Omental fat pad (tissue), 4 donors: ENCODE data around the gene DNAAF1. TPM values are rescaled to one million over a fixed set of nuclear protein-coding genes. Genes with fewer than 3 reads are reported as not detected.

Experiments
- ATAC-seq: fragments of 150-250 bp; one replicate; pipeline ENCODE4 v1.9.1; 2016; ENCODE audit warnings: mild to moderate bottlenecking, moderate library complexity; ENCODE audit not compliant: low FRiP score
- DNase-seq: peaks from one replicate; pipeline ENCODE4 v3.0.0-alpha.2; 2019; ENCODE audit warnings: low spot score
- total RNA-seq, 4 donors: library from RNA; depleted of rRNA; stranded (reverse); fragments of >200 nt; gene quantifications; one replicate each; pipeline ENCODE4 v1.1.0, GENCODE V29; 2016
- TF ChIP-seq, protein P1 (sequence below), 3 donors: fragments of 450-650 bp; IDR thresholded peaks; one replicate each; pipeline ENCODE4 v1.5.1; 2016 to 2017; ENCODE audit warnings: antibody characterized with exemption in 3 of 3, mild to moderate bottlenecking in 3 of 3, moderate library complexity in 2 of 3

Gene DNAAF1
- total RNA-seq, 4 donors from 2014 or later: 0.28 to 0.48 (median 0.32) TPM; not detected in 1

DNA sequence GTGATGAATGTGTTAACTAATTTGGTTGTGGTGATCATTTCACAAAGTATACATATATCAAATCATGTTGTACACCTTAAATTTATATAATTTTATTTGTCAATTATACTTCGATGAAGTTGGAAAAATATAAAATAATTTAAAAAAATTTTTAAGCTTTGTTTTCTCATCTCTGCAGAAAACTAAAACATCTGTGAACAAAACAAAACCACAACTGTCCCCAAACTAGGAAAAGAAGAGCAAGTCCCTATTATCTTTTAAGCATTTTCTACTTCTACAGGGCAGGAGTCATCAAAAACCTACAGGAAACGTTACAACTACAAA lies 6.6 kb upstream of the DNAAF1 start:
- TF ChIP-seq, protein P1, sequence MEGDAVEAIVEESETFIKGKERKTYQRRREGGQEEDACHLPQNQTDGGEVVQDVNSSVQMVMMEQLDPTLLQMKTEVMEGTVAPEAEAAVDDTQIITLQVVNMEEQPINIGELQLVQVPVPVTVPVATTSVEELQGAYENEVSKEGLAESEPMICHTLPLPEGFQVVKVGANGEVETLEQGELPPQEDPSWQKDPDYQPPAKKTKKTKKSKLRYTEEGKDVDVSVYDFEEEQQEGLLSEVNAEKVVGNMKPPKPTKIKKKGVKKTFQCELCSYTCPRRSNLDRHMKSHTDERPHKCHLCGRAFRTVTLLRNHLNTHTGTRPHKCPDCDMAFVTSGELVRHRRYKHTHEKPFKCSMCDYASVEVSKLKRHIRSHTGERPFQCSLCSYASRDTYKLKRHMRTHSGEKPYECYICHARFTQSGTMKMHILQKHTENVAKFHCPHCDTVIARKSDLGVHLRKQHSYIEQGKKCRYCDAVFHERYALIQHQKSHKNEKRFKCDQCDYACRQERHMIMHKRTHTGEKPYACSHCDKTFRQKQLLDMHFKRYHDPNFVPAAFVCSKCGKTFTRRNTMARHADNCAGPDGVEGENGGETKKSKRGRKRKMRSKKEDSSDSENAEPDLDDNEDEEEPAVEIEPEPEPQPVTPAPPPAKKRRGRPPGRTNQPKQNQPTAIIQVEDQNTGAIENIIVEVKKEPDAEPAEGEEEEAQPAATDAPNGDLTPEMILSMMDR (IDR thresholded peaks at IDR 0.05): no peak
- ATAC-seq: no peak
- DNase-seq: no peak

DNA sequence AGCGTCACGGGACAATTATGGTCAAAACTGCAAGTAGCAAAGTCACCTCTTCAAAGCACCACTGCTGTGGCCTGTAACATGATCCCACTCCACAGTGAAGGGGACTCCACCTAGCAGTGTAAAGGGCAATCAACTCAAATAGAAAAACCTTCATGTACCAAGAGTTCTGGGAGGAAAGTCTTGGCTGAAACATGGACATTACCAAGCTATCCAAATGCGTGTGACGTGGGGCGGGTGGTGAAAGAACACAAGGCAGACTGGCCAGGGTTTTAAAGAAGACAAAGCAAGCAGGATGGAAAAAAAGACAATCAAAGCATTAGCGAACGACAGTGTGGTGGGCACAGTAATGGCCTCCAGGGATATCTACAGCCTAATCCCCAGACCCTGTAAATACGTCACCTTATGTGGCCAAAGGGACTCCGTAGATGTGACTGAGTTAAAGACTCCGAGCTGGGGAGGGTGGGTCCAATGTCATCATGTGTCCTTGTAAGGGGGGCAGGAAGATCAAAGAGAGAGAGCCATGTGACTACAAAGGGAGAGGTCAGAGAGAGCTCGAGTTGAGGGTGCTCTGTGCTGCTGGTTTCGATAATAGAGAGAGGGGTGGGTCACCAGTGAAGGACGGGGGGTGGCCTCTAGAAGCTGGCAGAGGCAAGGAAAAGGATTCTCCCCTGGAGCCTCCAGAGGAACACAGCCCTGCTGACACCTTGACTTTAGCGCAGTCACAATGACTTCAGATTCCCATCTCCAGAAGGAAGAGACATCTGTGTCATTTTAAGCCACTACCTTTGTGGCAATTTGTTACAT lies 6.1 kb upstream of the DNAAF1 start:
- DNase-seq: no peak
- TF ChIP-seq, protein P1 (IDR thresholded peaks at IDR 0.05): no peak
- ATAC-seq: no peak

DNA sequence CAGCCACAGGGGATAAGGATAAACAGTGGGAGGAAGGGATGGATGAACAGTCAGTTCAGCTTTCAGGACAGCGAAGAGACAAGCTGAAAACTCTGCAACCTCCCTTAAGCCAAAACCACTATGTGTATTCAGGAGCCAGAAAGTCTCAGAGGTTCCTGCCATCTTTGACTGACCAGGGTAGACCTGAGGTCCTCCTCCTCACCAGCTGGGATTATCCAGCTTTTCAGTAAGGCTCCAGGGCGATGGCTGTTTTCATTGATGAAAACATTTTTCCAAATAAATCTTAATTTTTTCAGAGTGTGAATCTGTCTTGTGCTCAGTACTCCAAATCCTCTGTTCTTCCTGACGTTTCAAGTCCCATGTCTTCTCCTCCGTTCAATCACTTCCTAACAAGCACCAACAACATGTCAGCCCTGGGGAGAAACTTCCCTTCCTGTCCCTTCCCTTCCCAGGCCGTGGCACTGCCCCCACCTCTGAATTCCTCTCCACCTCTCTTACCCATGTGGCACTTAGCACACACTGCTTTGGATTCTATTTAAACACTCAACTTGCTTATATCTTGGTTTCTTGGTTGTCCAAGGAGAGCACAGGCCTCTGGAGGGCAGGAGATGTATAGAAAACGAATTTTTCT lies 5.4 kb upstream of the DNAAF1 start:
- TF ChIP-seq, protein P1 (IDR thresholded peaks at IDR 0.05): no peak
- no peak for ATAC-seq
- no peak for DNase-seq

DNA sequence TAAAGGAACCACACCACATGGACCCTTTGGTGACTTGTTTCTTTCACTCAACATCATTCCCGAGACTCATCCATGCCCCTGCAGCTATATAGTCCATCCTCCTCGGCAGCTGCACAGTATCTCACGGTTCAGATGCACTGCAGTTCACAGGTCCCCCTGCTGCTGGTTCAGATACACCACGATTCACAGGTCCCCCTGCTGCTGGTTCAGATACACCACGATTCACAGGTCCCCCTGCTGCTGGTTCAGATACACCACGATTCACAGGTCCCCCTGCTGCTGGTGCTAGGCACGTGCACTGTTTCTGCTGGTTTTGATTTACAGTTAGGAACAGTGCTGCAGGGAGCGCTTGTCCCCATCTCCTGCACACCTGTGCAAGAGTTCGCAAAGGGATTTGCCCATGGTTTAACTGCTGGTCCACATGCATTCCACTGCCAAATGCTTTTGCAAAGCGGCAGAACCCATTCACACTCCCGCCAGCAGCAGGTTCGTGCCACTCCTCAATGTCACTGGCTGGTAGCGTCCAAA lies 3.9 kb upstream of the DNAAF1 start:
- ATAC-seq: no peak
- DNase-seq: no peak
- TF ChIP-seq, protein P1 (IDR thresholded peaks at IDR 0.05): no peak

DNA sequence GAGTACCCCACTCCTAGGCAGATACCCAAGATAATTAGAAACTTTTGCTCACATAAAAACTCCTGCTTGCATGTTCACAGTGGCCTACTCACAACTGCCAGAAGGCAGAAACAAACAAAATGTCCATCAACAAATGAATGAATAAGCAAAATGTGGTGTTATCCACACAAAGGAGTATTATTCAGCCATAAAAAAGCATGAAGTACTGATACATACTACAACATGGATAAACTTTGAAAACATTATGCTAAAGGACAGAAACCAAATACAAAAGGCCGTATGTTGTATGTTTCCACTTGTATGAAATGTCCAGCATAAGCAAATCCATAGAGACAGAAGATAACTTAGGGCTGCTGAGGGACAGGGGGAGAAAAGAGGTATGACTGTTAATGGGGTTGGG lies 2.0 kb upstream of the DNAAF1 start:
- DNase-seq: no peak
- ATAC-seq: no peak
- TF ChIP-seq, protein P1 (IDR thresholded peaks at IDR 0.05): no peak

DNA sequence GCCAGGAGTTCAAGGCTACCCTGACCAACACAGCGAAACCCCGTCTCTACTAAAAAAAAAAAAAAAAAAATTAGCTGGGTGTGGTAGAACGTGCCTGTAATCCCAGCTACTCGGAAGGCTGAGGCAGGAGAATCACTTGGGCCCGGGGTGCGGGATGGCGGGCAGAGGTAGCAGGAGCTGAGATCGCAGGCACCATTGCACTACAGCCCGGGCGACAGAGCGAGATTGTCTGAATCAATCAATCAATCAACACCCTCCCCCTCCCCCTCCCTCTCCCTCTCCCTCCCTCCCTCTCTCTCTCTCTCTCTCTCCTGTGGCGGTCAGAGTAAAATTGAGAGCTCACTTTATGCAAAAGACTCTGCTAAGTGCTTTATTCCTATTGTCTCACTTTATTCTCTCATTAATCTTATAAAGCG lies 1.3 kb upstream of the DNAAF1 start:
- DNase-seq (no peak), ATAC-seq (no peak)
- TF ChIP-seq, protein P1 (IDR thresholded peaks at IDR 0.05): no peak
